HG03060 (cell line): ENCODE data around the gene GPRC5B.

Experiments
- ATAC-seq: cut with Tn5 transposase; IDR thresholded peaks from one replicate; pipeline ENCODE4 v1.9.1; 2021; ENCODE audit warnings: low read depth, moderate number of reproducible peaks; ENCODE audit not compliant: unreplicated experiment

Gene GPRC5B

DNA sequence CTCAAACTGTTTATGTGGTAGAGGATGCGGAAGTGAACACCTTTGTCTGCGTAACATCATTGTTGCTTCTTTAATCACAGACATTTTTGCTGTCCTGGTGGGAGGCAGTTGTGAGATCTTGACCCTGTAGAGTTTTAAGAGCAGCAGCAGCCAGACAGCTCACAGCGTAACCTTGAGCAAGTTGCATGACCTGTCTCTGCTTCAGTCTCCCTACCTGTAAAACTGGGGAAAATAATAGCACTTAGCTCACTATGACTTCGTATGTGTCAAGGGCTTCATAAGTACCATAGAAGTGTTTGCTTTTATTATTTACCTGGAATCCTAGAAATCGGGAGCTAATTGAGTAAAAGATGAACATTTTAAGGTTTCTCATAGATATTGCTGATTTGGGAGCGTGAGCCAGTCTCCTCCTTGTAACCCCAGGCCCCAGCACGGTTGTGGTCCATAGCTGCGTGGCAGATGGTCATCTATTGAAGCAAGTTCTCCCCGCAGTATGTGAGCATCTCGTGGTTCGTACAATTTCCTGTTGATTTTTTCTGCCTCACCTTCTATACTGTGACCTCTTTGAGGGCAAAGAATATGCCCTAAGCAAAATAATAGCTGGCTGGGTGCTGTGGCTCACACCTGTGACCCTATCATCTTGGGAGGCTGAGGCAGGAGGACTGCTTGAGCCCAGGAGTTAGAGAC is 34.4 kb downstream of the GPRC5B start:
- ATAC-seq = no peak

DNA sequence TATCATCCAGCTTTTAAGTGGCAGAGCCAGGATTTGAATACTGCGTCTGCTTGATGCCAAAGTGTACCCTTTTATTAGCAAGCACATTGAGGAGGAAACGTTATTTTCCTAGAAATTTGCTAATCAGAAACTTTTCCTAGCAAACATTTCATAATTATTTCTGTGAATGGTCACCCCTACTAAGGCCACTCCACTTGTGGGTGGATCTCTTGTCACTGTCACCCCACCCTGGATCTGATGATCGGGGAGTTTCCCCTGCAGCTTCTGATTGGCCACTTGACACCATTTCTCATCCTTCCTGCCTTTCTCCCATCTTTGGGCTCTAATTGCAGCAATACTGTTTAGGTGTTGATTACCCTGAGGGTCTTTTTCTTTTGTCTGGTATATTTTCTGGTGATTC is 35.9 kb downstream of the GPRC5B start:
- ATAC-seq = no peak

DNA sequence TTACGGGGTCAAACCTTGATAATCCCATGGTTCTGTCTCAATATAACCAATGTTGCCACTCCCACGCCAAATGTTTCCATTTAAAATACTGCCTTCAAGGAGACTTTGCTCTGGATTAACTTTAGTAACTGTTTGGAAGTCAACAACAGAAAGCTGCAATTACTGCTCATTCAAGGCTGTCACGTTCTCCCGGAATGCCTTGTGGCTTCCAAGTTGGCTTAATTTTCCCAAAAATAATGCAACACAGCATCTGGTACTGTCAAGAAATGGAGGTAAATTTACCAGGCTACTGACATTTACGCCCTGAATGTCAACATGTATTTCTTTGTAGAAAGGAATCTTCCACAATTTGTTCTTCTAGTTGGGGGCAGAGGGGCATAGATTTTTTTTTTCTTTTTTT is 38.2 kb downstream of the GPRC5B start:
- no peak for ATAC-seq

DNA sequence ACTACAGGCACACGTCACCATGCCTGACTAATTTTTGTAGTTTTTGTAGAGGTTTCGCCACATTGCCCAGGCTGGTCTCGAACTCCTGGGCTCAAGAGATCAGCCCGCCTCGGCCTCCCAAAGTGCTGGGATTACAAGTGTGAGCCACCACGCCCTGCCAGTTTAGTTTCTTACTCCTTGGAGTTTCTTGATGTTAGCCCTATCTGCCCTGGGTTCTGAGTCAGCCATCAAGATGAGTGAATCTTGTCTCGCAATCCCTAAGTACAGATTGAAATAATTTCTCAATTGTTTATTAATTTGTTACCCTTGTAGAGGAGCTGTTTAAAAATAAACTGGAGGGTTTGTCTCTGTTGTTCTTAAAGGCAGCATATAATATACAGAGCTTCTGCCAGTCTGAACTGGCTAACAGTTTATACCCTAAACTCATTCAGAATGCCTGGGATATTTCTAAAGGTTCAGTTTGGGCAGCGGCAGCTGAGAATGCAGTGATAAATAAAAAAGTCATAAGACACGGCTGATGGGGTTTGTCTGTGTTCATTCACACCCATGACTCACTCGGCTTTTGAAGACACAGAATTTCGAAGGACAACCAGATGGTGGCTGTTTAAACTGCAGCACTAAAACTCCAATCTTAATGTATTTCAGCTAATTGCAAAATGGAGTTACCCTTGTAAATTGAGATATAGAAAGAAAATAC is 39.6 kb downstream of the GPRC5B start:
- ATAC-seq = no peak

DNA sequence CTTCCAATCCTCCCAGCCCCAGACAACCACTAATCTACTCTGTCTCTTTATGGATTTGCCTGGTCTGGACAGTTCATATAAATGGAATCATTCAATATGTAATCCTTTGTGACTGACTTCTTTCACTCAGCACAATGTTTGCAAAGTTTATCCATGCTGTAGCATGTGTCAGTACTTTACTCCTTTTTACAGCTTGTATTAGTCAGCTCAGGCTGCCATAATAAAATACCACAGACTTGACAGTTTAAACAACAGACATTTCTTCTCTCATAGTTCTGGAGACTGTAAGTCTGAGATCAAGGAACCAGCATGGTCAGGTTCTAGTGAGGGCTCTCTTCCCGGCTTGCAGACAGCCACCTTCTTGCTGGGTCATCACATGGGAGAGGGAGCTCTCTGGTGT is 41.3 kb downstream of the GPRC5B start:
- no peak for ATAC-seq

DNA sequence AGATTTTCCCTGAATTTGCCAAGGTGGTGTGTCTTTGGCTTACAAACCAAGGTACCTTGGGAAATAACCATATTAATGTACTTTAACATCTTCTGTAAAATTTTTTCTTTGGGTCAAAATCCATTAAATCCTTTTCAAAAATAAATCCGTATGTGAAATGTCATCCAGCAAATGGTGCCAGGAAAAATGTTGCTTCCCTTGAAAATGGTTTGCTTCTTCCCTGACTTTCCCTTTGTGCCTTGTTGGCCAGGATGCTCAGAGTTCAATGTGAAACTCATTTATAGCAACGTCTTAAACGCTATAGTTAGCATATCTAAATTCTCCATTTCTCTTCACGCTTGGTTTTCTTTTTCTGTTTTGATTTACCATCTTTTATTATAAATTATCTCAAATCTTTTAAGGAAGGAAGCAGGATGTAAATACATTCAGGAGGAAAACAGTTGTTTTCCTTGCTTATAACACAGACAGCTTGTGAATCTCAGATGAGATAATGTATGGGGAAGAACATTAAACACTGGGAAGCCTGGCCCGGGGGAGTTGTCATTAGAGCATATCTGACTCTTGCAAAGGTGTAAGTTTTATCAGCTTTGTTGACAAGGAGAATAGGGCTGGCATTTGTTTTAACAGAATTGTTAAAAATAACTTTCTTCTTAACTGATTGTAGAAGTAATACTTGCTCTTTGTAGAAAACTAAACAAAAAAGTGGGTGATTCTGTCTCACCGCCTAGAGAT is 42.1 kb downstream of the GPRC5B start:
- ATAC-seq = no peak

DNA sequence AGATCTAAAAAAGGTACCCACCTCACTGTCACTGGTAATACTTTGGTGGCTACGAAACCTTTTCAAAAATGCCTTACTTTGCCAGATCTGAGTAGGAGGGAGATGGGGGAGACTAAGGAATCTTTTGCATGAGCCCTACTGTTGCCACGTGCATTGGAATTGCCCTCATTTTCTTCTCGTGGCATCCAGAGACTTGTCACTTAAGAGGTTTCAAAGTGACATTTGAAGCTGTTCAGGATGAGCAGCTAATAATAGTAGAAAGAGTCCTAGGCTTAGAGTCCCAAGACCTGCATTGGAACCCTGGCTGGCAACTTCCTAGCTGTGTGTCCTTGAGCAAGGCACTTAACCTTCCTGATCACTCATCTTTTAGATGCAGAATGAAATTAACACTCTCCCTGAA is 43.5 kb downstream of the GPRC5B start:
- ATAC-seq = no peak

DNA sequence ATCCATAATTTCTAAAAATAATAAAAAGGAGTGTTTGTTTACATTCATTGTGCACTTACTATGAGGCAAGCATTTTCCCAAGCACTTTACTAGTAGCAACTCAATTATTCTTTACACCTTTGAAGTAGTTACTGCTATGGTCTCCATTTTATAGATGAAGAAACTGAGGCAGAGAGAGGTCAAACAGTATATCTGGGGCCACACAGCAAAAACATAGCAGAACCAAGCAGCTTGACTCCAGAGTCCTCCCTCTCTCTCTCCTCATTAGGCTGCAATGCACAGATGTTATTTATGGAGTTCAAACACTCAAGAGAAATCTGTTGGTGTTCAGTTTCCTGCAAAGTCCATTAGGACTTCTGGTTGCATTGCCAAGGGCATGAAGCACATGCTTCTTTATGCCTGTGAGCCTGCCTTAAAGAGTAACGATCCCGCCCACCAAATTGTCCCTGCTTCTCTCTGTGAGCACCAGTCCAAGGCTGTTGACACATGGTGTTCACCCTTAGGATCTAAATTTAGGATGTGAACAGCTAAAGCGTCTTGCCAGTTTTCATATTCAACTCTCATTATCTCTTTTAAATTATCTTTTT is 44.0 kb downstream of the GPRC5B start:
- ATAC-seq = no peak

DNA sequence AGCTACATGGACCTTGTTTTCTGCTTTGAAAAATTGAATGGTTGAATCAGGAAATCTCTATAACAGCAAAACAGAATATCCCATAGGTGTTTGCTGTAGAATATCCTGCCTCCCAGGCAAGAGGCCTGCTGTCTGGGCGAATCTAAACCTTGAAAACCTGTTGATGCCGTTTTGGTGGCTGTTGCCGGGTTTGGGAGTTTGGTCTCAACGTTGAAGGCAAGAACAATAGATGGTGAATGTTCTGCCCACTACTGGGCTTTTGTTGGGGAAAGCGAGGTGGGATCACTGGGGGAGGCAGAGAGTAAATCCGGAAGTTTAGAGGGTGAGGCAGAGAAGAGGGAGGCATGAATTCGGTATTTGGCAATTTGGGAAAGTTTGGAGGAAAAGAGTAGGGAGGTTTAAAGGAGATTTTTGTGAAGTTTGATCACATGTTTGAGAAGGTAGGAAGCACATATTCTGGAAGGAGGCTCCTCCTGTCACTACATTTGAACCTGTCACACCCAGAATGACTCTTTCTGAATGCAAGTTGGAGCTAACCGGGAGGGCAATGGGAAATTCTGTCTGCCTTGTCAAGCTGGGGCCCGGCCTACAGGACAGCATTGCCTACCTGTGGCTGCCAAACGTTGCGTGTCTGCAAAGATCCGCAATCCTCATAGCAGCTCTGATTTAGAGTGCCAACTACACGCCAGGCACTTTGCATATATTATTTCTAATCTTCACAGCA is 46.5 kb downstream of the GPRC5B start:
- no peak for ATAC-seq

DNA sequence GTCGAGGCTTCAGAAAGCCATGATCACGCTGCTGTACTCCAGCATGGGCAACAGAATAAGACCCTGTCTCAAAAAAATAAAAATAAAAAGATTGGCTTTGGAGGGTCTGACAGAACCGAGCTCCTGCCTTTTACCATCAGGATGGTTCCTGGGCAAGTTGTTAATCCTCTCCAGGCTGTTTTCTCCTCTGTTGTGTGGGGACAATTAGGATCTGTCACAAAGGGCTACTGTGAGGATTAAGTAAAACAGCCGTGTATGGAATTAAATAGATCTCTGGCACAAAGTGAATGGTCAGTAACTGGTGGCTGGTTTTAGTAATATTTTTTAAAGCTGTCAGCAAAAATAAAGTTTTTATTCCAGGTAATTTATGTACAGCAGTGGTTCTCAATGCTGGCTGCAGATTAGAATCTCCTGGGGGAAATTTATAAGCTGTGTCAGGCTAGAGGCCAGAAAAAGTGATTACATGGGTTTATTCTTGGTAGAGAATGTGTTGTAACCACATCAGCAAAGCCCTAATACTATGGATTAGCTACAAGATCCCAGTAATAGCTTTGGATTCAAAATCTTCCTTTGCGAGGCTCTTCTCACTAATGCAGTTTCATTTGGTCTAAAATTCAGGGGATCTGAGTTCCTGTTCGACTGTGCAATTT is 47.2 kb downstream of the GPRC5B start:
- no peak for ATAC-seq

DNA sequence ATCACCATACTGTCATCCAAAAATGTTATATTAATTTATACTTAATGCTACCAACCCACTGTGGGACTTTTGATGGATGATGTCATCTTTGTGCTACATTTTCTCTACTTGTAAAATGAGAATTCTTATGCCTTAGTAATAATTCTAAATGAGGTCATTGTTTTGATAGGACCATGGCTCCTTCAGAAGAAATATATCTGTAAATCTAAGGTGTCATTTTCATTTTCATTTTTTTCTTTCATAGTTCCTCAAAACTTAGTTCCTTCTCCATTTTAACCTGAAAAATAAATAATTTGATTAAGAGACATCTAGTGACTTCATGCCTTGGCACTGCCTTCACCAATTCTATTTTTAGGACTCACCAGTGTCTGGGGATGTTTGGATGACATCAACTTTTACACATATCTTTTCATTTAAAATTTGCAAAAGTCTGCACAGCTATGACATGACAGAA is 48.7 kb downstream of the GPRC5B start:
- no peak for ATAC-seq

DNA sequence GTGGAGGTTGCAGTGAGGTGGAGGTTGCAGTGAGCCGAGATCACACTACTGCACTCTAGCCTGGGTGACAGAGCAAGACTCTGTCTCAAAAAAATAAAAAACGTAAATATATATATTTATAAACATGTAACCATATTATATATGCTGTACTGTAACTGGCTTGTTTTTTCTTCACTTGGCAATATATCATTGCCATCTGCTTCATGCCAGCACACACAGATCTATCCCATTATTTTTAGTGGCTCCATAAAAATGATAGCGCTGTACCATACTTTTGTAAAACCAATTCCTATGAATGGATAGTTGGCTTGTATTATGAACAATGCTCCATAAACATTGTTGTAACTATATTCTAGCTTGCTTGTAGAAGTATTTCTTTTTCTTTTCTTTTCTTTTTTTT is 49.5 kb downstream of the GPRC5B start:
- ATAC-seq = no peak

DNA sequence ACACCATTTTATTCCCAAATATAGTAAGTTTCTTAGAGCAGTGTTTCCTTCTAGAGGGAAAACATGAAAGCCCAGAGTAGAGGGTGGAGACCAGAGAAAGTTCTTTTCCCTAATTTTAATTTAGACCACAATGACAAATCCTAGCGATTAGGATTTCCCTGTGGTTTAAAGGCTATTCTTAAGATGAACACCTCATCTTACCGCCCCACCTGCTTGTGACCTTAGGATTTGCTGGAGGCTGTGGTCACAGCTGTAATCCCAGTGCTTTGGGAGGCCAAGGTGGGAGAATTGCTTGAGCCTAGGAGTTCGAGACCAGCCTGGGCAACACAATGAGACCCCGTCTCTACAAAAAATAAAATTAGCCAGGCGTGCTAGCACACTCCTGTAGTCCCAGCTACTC is 51.1 kb downstream of the GPRC5B start:
- ATAC-seq = no peak

DNA sequence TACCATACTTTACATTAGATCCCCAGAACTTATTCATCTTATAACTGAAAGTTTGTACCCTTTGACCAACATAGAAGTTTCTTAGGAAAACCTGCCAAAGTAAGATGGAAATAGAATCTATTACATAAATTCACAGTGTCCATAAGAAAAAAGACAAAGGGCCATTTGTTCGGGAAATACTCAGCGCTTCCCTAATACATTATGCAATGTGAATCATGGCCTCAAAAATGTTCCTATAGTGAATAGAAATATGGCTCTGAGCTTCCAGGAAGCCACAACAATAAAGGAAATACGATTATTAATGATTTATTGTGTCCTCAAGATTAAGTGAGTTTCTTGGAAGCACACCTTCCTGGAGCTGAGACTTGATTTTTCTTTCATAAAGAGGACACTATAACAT is 51.5 kb downstream of the GPRC5B start:
- no peak for ATAC-seq

DNA sequence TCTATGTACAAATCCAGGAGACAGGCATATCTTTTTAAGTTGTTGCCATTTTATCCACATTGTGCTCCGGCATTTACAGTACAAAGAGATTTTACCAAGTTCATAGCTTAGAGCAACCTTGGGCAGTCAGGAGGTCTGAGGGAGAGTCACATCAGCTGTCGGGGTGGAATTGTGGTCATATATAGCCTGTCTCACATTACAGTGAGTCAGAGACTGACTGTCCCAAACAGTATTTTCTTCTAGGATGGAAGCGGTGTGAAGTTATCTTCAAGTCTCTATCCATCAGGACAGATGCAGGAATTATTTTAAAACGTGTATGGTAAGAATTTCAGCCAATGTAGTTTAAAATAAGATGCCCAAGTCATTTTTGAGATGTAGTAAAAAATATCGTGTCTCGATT is 53.0 kb downstream of the GPRC5B start:
- ATAC-seq = no peak

DNA sequence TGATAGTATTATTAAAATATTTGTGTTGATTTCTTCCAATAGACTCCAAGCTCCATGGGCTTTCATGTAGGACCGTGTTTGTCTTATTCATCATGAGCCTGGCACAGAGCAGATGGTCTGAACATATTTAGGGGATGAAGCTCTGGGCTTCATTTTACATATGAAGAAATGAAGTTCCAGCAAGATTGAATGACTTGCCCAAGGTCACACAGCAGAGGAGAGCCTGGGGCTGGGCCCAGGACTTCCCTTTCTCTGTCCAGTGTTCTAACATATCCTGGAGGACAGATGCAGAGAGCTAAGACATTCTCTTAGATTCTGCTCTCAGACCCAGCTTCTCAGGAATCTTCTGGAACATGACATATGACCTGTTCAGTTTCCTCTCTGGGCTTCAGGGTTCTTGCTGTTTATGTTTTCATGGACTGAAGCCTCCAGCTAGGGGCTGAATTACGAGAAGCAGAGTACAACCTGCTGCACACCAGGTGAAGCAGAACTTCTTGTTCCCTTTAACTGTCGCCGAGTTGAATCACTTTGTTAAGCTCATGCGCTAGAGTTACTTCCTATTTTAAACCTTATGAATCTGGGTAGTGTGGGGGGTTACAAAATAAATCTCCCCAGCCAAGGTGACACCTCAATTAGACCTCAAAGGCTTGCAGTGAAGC is 53.6 kb downstream of the GPRC5B start:
- ATAC-seq = no peak

DNA sequence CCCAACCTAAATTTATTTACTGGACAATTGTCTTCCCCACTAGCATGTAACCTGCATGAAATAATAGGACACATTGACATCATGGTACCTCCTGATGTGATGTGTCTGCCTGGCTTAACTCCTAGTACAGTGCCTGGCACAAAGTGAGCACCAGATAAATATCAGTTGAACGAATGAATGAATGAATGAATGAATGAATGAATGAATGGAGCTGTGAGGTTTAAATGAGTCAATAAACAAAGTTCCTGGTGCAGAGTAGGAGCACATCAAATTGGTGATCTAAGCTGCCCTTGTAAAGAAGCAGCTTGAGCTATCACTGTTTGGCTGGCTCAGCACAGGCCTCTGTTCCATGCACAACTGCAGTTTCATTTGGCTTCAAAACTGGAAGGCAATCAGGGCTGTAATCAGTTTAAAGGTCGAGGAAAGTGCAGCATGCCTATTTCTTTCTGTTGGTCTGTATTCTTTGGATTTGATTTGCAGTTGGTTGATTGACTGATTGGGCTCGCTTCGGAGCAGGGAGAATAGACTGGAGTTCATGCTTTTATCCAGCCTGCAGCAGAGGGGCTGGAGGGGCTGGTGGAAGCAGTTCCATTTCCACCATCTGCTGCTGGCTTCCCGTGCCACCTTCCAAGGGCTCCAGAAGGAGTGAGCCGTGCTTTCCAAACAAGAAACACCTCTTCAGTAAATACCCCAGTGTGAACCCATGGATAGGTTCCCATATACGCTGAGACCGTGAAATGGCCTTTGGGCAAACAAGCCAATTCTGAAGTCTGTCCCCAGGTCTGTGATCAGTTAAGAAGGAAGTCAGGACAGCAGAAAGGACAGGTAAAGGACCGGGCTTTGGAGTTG is 54.6 kb downstream of the GPRC5B start:
- ATAC-seq = no peak

DNA sequence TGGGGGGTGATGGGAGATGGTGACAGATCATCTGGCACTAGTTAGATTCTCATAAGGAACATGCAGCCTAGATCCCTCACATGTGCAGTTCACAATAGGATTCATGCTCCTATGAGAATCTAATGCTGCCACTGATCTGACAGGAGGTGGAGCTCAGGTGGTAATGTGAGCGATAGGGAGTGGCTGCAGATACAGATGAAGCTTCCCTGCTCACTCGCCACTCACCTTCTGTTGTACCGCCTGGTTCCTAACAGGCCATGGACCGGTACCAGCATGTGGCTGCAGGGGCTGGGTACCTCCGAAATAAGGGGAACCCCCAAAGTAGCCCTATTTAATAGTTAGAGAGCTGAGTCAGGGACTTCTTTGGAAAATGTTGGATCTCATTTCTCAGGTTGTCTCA is 60.4 kb downstream of the GPRC5B start:
- no peak for ATAC-seq

DNA sequence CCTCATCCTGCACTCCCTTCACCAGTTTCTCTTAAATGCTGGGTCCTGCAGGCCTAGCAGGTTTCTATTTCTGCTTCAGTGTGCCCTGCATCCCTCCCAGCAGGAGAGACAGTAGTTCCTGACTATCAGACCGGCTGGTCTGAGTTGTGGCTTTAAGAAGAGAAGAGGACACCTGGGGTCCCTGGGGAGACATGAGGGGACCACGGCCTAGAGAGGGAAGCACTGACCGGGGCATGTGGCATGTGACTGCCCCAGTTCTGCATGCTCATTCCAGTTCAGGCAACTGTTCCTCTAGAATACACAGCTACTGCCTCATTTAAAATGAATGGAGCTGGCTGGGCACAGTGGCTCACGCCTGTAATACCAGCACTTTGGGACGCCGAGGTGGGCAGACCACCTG is 61.3 kb downstream of the GPRC5B start:
- ATAC-seq = no peak
